CD14-positive monocyte (primary cell): ENCODE data around the gene FBN2. TPM values are rescaled to one million over a fixed set of nuclear protein-coding genes. Genes with fewer than 3 reads are reported as not detected.

ENCODE experiments used
- DNase-seq, 3 donors: peaks; one replicate each; pipeline ENCODE4 v3.0.0-alpha.2; 2011 to 2022
- H2AFZ ChIP-seq: 2 replicates; pipeline ENCODE4 v1.6.0; 2012; ENCODE audit warnings: mild to moderate bottlenecking, low read depth, low read length, inconsistent platforms; ENCODE audit not compliant: insufficient read depth, poor library complexity, severe bottlenecking
- H3K27ac ChIP-seq, 2 donors: 1 replicate in 1 of 2; 2 replicates in 1 of 2; pipeline ENCODE4 v1.5.1; 2012 to 2013; ENCODE audit warnings: low read length in 2 of 2, control low read depth in 1 of 2, inconsistent platforms in 1 of 2, low read depth in 1 of 2, mild to moderate bottlenecking in 1 of 2
- H3K27me3 ChIP-seq, 2 donors: one replicate each; pipeline versions ENCODE4 v1.6.0 to v1.6.1; 2011 to 2013; ENCODE audit warnings: low read length in 2 of 2; ENCODE audit not compliant: control insufficient read depth in 2 of 2, insufficient read depth in 2 of 2
- H3K36me3 ChIP-seq, 2 donors: replicated peaks in 1 of 2; 1 replicate in 1 of 2; 2 replicates in 1 of 2; pipeline versions ENCODE4 v1.5.1 to v1.6.1; 2012 to 2013; ENCODE audit warnings: low read length in 2 of 2, control low read depth in 1 of 2, inconsistent platforms in 1 of 2, mild to moderate bottlenecking in 1 of 2; ENCODE audit not compliant: insufficient read depth in 2 of 2, control insufficient read depth in 1 of 2
- H3K4me1 ChIP-seq, 2 donors: 1 replicate in 1 of 2; 2 replicates in 1 of 2; pipeline versions ENCODE4 v1.5.1 to v1.6.1; 2012 to 2013; ENCODE audit warnings: low read length in 2 of 2, control low read depth in 1 of 2, inconsistent platforms in 1 of 2, mild to moderate bottlenecking in 1 of 2, moderate library complexity in 1 of 2; ENCODE audit not compliant: insufficient read depth in 2 of 2, control insufficient read depth in 1 of 2
- H3K4me2 ChIP-seq: replicated peaks from 2 replicates; pipeline ENCODE3; 2012; ENCODE audit warnings: low read length, moderate library complexity, mild to moderate bottlenecking; ENCODE audit not compliant: poor library complexity, severe bottlenecking; ENCODE audit errors: extremely low read depth
- H3K4me3 ChIP-seq, 3 experiments: fragments of 200-600 bp in 1 of 3; sonication (generic) in 1 of 3; replicated peaks in 1 of 3; 1 replicate in 2 of 3; 2 replicates in 1 of 3; pipeline ENCODE4 v1.5.1; 2011 to 2013; ENCODE audit warnings: low read length in 3 of 3, mild to moderate bottlenecking in 3 of 3, control low read depth in 2 of 3, low read depth in 2 of 3, inconsistent platforms in 1 of 3, moderate library complexity in 1 of 3
- H3K79me2 ChIP-seq: 2 replicates; pipeline ENCODE4 v1.6.0; 2012; ENCODE audit warnings: mild to moderate bottlenecking, control low read depth, inconsistent platforms, low read length, moderate library complexity; ENCODE audit not compliant: insufficient read depth
- H3K9ac ChIP-seq: 2 replicates; pipeline ENCODE4 v1.6.0; 2017; ENCODE audit warnings: low read length, mild to moderate bottlenecking; ENCODE audit not compliant: insufficient read depth, poor library complexity, severe bottlenecking
- H3K9me3 ChIP-seq, 2 donors: replicated peaks in 1 of 2; 1 replicate in 1 of 2; 2 replicates in 1 of 2; pipeline versions ENCODE4 v1.5.1 to v1.6.1; 2012 to 2013; ENCODE audit warnings: low read length in 2 of 2, control low read depth in 1 of 2; ENCODE audit not compliant: control insufficient read depth in 1 of 2, insufficient read depth in 1 of 2
- H4K20me1 ChIP-seq: 2 replicates; pipeline ENCODE4 v1.6.0; 2012; ENCODE audit warnings: mild to moderate bottlenecking, low read length, control low read depth, moderate library complexity; ENCODE audit not compliant: insufficient read depth
- H3K27ac Mint-ChIP-seq, 7 donors: one replicate each; pipeline ENCODE4 v1.8.0; 2020; ENCODE audit warnings: mild to moderate bottlenecking in 7 of 7, mixed read lengths in 7 of 7, moderate library complexity in 6 of 7, inconsistent platforms in 2 of 7
- H3K27me3 Mint-ChIP-seq, 3 donors: one replicate each; pipeline ENCODE4 v1.8.0; 2021 to 2022; ENCODE audit warnings: low read depth in 3 of 3, mild to moderate bottlenecking in 3 of 3, mixed read lengths in 3 of 3, moderate library complexity in 3 of 3, inconsistent platforms in 1 of 3
- H3K36me3 Mint-ChIP-seq, 2 donors: one replicate each; pipeline ENCODE4 v1.8.0; 2020; ENCODE audit warnings: mixed read lengths in 2 of 2, inconsistent platforms in 1 of 2, mild to moderate bottlenecking in 1 of 2
- H3K4me1 Mint-ChIP-seq: one replicate; pipeline ENCODE4 v1.8.0; 2020; ENCODE audit warnings: mild to moderate bottlenecking, mixed read lengths
- H3K4me3 Mint-ChIP-seq, 2 donors: one replicate each; pipeline ENCODE4 v1.8.0; 2020; ENCODE audit warnings: mild to moderate bottlenecking in 2 of 2, mixed read lengths in 2 of 2, moderate library complexity in 1 of 2
- H3K9me3 Mint-ChIP-seq, 7 donors: one replicate each; pipeline ENCODE4 v1.8.0; 2020 to 2022; ENCODE audit warnings: mixed read lengths in 7 of 7, mild to moderate bottlenecking in 6 of 7, moderate library complexity in 6 of 7, inconsistent platforms in 2 of 7
- CTCF ChIP-seq: fragments of 200-600 bp; IDR thresholded peaks from one replicate; pipeline ENCODE4 v1.8.0; 2022; ENCODE audit warnings: antibody characterized with exemption, mild to moderate bottlenecking
- WGBS: methylation state at CpG from one replicate; pipeline ENCODE4 v1.1.5; 2013; ENCODE audit warnings: missing lambda C conversion rate; ENCODE audit not compliant: insufficient coverage; 5-methylcytosine and 5-hydroxymethylcytosine counted together
- intact Hi-C, 2 donors: fragments of 100-400 bp; cut with micrococcal nuclease; formaldehyde crosslinking; loops; one replicate each; pipeline versions ENCODE4 v1.15.0 to v1.15.1; 2023
- polyA plus RNA-seq, 3 donors: library from polyadenylated mRNA; depleted of rRNA in 1 of 3; unstranded in 2 of 3; stranded (reverse) in 1 of 3; fragments of 300-500 nt in 2 of 3; fragments of >200 nt in 1 of 3; fragmentation: Illumina TruSeq in 2 of 3; gene quantifications; 1 replicate in 2 of 3; 2 replicates in 1 of 3; pipeline ENCODE4 v1.2.3, GENCODE V29; 2012 to 2021

Gene FBN2
- polyA plus RNA-seq, 3 donors, result 0.85 to 19.3 (median 4.2) TPM

GRCh38 chr5:128470663-128471062 lies 67.4 kb downstream of the FBN2 start:
- H3K4me1 Mint-ChIP-seq, result peaks cover 5% of the 10 kb centered on the region
- WGBS, result no CpG with 5 or more reads among the region's 1 CpG
- peaks cover 12 to 19% of the 10 kb centered on the region in 2 donors for H3K36me3 Mint-ChIP-seq
- Histone ChIP-seq H3K4me1 (no peaks in the 10 kb centered on the region), H3K4me3 (no peak overlapping the region), H2AFZ (no peak overlapping the region), H3K79me2 (no peaks in the 10 kb centered on the region), H3K36me3 (peaks cover 0 to 40% of the 10 kb centered on the region in 2 donors), H3K9ac (no peak overlapping the region), H3K27ac (no peak overlapping the region), H3K9me3 (no peaks in the 10 kb centered on the region), H4K20me1 (no peaks in the 10 kb centered on the region), H3K4me2 (no peak overlapping the region), H3K27me3 (no peaks in the 10 kb centered on the region)
- H3K4me3 Mint-ChIP-seq, result no peak overlapping the region
- intact Hi-C loops, result no loop called here
- no peak for DNase-seq
- H3K9me3 Mint-ChIP-seq, result peaks cover 0 to 5% (median 2%) of the 10 kb centered on the region in 7 donors
- TF ChIP-seq CTCF, result no peak
- no peak overlapping the region for H3K27ac Mint-ChIP-seq
- H3K27me3 Mint-ChIP-seq, result no peaks in the 10 kb centered on the region

GRCh38 chr5:128469912-128470311 lies 68.1 kb downstream of the FBN2 start:
- H3K27me3 Mint-ChIP-seq, result no peaks in the 10 kb centered on the region
- H4K20me1 ChIP-seq, result no peaks in the 10 kb centered on the region
- no peak overlapping the region for H3K4me2 ChIP-seq
- H3K36me3 ChIP-seq, result peaks cover 0 to 47% of the 10 kb centered on the region in 2 donors
- peaks cover 12 to 22% of the 10 kb centered on the region in 2 donors for H3K36me3 Mint-ChIP-seq
- no peak overlapping the region for H3K27ac ChIP-seq
- no peak overlapping the region for H3K9ac ChIP-seq
- no peak overlapping the region for H3K27ac Mint-ChIP-seq
- no peak overlapping the region for H2AFZ ChIP-seq
- H3K9me3 ChIP-seq, result no peaks in the 10 kb centered on the region
- H3K9me3 Mint-ChIP-seq, result peaks cover 0 to 5% (median 2%) of the 10 kb centered on the region in 7 donors
- peaks cover 5% of the 10 kb centered on the region for H3K4me1 Mint-ChIP-seq
- 78% methylated on average over 2 of the region's 2 CpGs for WGBS
- intact Hi-C loops, result no loop called here
- no peaks in the 10 kb centered on the region for H3K79me2 ChIP-seq
- DNase-seq, result no peak
- no peak for TF ChIP-seq CTCF
- H3K27me3 ChIP-seq, result no peaks in the 10 kb centered on the region
- H3K4me1 ChIP-seq, result no peaks in the 10 kb centered on the region
- H3K4me3 Mint-ChIP-seq, result no peak overlapping the region
- no peak overlapping the region for H3K4me3 ChIP-seq
